HEK293 (cell line): Measurements from ENCODE around the gene IFI30.

Experiments
- CTCF ChIA-PET: fragments of 350-600 bp; formaldehyde crosslinking; extraction: SDS; loops from one replicate; lab custom pipeline; 2021; ENCODE audit warnings: antibody characterized with exemption; lab: Yijun Ruan, JAX
- POLR2A ChIA-PET: fragments of 300-600 bp; formaldehyde crosslinking; extraction: SDS; loops from one replicate; lab custom pipeline; 2020; ENCODE audit warnings: antibody characterized with exemption, inconsistent platforms; lab: Yijun Ruan, JAX
- H3K27ac ChIP-seq: fragments of 200-500 bp; sonication (Bioruptor generic); 2 replicates; pipeline ENCODE4 v1.5.1; 2014; ENCODE audit warnings: low read depth, low read length, control low read depth, inconsistent platforms; ENCODE audit errors: extremely low read depth
- H3K36me3 ChIP-seq, 2 experiments: fragments of 200-500 bp in 1 of 2; sonication (Bioruptor generic) in 1 of 2; 1 replicate in 1 of 2; 2 replicates in 1 of 2; pipeline ENCODE4 v1.5.1; 2014 to 2017; ENCODE audit warnings: inconsistent platforms in 2 of 2, low read length in 2 of 2; ENCODE audit not compliant: control insufficient read depth in 2 of 2, insufficient read depth in 1 of 2
- H3K4me1 ChIP-seq: fragments of 200-500 bp; sonication (Bioruptor generic); 2 replicates; pipeline ENCODE4 v1.5.1; 2014; ENCODE audit warnings: mild to moderate bottlenecking, low read length, inconsistent platforms; ENCODE audit not compliant: control insufficient read depth, insufficient read depth
- H3K4me3 ChIP-seq: 2 replicates; pipeline ENCODE4 v1.5.1; 2011; ENCODE audit warnings: low read depth, mild to moderate bottlenecking, control low read depth, low read length, moderate library complexity
- H3K9me3 ChIP-seq: fragments of 200-500 bp; sonication (Bioruptor generic); 2 replicates; pipeline ENCODE4 v1.5.1; 2014; ENCODE audit warnings: low read depth, low read length, inconsistent platforms; ENCODE audit not compliant: control insufficient read depth, insufficient read depth
- FEZF1 ChIP-seq: fragments of 450-650 bp; formaldehyde crosslinking; IDR thresholded peaks from 2 replicates; pipeline ENCODE4 v1.5.1; 2016; ENCODE audit warnings: missing biosample characterization, missing genetic modification characterization
- GFI1B ChIP-seq: fragments of 450-650 bp; formaldehyde crosslinking; IDR thresholded peaks from 2 replicates; pipeline ENCODE4 v1.5.1; 2016; ENCODE audit warnings: missing biosample characterization, missing genetic modification characterization
- ZNF132 ChIP-seq: fragments of 450-650 bp; formaldehyde crosslinking; IDR thresholded peaks from 2 replicates; pipeline ENCODE4 v1.5.1; 2017; ENCODE audit warnings: missing biosample characterization, missing genetic modification characterization, borderline replicate concordance
- ZNF155 ChIP-seq: fragments of 450-650 bp; formaldehyde crosslinking; IDR thresholded peaks from 2 replicates; pipeline ENCODE4 v1.5.1; 2016; ENCODE audit warnings: missing biosample characterization, missing genetic modification characterization
- ZNF169 ChIP-seq: fragments of 450-650 bp; formaldehyde crosslinking; IDR thresholded peaks from 2 replicates; pipeline ENCODE4 v1.5.1; 2016; ENCODE audit warnings: missing biosample characterization, missing genetic modification characterization
- ZNF19 ChIP-seq: fragments of 450-650 bp; formaldehyde crosslinking; IDR thresholded peaks from 2 replicates; pipeline ENCODE4; 2016; ENCODE audit warnings: missing biosample characterization, missing genetic modification characterization, low read depth
- ZNF302 ChIP-seq: fragments of 450-650 bp; formaldehyde crosslinking; IDR thresholded peaks from 2 replicates; pipeline ENCODE4 v1.5.1; 2016; ENCODE audit warnings: missing biosample characterization, missing genetic modification characterization, low read depth
- ZNF394 ChIP-seq: fragments of 450-650 bp; formaldehyde crosslinking; IDR thresholded peaks from 2 replicates; pipeline ENCODE4 v1.5.1; 2016; ENCODE audit warnings: missing biosample characterization, missing genetic modification characterization, mild to moderate bottlenecking, moderate library complexity, borderline replicate concordance
- ZNF426 ChIP-seq: fragments of 450-650 bp; formaldehyde crosslinking; IDR thresholded peaks from 2 replicates; pipeline ENCODE4 v1.5.1; 2017; ENCODE audit warnings: missing biosample characterization, missing genetic modification characterization, mild to moderate bottlenecking, inconsistent platforms, moderate library complexity
- ZNF433 ChIP-seq: fragments of 450-650 bp; formaldehyde crosslinking; IDR thresholded peaks from 2 replicates; pipeline ENCODE4 v1.5.1; 2016; ENCODE audit warnings: missing biosample characterization, missing genetic modification characterization, low read depth
- ZNF555 ChIP-seq: fragments of 450-650 bp; formaldehyde crosslinking; conservative IDR thresholded peaks from 2 replicates; pipeline ENCODE4 v1.5.1; 2017; ENCODE audit warnings: missing biosample characterization, mild to moderate bottlenecking, missing genetic modification characterization, inconsistent platforms
- ZNF600 ChIP-seq: fragments of 450-650 bp; formaldehyde crosslinking; IDR thresholded peaks from 2 replicates; pipeline ENCODE4 v1.5.1; 2016; ENCODE audit warnings: missing biosample characterization, missing genetic modification characterization
- ZNF664 ChIP-seq: fragments of 450-650 bp; formaldehyde crosslinking; IDR thresholded peaks from 2 replicates; pipeline ENCODE4 v1.5.1; 2016; ENCODE audit warnings: missing biosample characterization, missing genetic modification characterization
- TF ChIP-seq, protein P1 (sequence below): fragments of 450-650 bp; formaldehyde crosslinking; IDR thresholded peaks from 2 replicates; pipeline ENCODE4 v1.5.1; 2017; ENCODE audit warnings: missing biosample characterization, missing genetic modification characterization
- TF ChIP-seq, protein P2 (sequence below): fragments of 450-650 bp; formaldehyde crosslinking; IDR thresholded peaks from 2 replicates; pipeline ENCODE4 v1.5.1; 2016; ENCODE audit warnings: missing biosample characterization, missing genetic modification characterization
- TF ChIP-seq, protein P3 (sequence below): fragments of 450-650 bp; formaldehyde crosslinking; IDR thresholded peaks from 2 replicates; pipeline ENCODE4; 2016; ENCODE audit warnings: missing biosample characterization, missing genetic modification characterization
- TF ChIP-seq, protein P4 (sequence below): fragments of 450-650 bp; formaldehyde crosslinking; conservative IDR thresholded peaks from 2 replicates; pipeline ENCODE4 v1.5.1; 2016; ENCODE audit warnings: low read depth, missing biosample characterization, missing genetic modification characterization

Gene IFI30

DNA sequence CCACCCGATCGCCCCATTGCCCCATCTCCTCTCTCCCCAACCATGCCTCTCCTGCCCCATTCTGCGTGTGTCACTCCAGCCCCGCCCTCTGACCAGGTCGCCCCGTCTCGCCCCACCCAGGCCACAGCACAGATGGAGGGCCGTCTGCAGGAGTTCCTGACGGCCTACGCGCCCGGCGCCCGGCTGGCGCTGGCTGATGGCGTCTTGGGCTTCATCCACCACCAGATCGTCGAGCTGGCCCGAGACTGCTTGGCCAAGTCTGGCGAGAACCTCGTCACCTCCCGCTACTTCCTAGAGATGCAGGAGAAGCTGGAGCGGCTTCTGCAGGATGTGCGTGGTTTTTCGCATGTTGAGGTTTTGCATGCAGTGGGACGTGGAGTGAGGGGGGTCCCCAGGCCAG is 49.8 kb upstream of the IFI30 start:
- Histone ChIP-seq H3K36me3 (peaks cover 0 to 28% of the 10 kb centered on the region in 2 experiments; a peak in 1 of 3 replicates), H3K4me3 (no peak overlapping the region)
- ChIA-PET POLR2A (no interaction called here), CTCF (interaction anchor here (0.6 kb wide), 1 partner anchor 14 kb away, joined by 4 read pairs; no protein-coding TSS in a partner anchor)
- TF ChIP-seq ZNF394 (tag by site-specific recombination) (peak; percentile 35; the same call in 1 of the 2 replicates), ZNF302 (no peak)
- TF ChIP-seq, all 188 proteins: peak for 1
- no peak overlapping the region for H3K27ac ChIP-seq
- no peaks in the 10 kb centered on the region for H3K9me3 ChIP-seq
- no peaks in the 10 kb centered on the region for H3K4me1 ChIP-seq

DNA sequence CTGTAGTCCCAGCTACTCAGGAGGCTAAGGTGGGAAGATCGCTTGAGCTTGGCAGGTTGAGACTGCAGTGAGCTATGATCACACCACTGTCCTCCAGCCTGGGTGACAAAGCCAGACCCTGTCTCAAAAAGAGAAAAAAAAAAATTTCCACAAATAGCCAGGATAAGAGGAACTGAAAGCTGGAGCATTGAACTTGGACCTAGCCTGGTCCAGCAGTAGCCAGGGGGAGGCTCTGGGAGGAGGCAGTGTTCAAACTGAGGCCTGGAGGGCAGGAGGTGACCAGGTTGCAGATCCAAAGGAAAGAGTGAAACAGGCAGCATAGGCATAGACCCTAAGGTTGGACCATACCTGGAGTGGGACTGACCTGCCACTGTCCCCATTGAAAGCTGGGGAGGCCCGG is 47.5 kb upstream of the IFI30 start:
- POLR2A ChIA-PET: interaction anchor here (0.6 kb wide), 1 partner anchor 144 kb away, joined by 6 read pairs; no protein-coding TSS in a partner anchor
- Histone ChIP-seq H3K4me1 (no peaks in the 10 kb centered on the region), H3K27ac (no peak overlapping the region), H3K36me3 (peaks cover 0 to 40% of the 10 kb centered on the region in 2 experiments; a peak in 2 of 3 replicates), H3K9me3 (no peaks in the 10 kb centered on the region), H3K4me3 (no peak overlapping the region)
- CTCF ChIA-PET: interaction anchor here (0.6 kb wide), 2 partner anchors 31 to 34 kb away, joined by 3 read pairs; no protein-coding TSS in a partner anchor
- TF ChIP-seq, protein P1, sequence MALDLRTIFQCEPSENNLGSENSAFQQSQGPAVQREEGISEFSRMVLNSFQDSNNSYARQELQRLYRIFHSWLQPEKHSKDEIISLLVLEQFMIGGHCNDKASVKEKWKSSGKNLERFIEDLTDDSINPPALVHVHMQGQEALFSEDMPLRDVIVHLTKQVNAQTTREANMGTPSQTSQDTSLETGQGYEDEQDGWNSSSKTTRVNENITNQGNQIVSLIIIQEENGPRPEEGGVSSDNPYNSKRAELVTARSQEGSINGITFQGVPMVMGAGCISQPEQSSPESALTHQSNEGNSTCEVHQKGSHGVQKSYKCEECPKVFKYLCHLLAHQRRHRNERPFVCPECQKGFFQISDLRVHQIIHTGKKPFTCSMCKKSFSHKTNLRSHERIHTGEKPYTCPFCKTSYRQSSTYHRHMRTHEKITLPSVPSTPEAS (tag by site-specific recombination): no peak
- TF ChIP-seq FEZF1 (tag by site-specific recombination): no peak
- TF ChIP-seq GFI1B (tag by site-specific recombination): no peak
- no peak for TF ChIP-seq ZNF426 (tag by site-specific recombination)
- TF ChIP-seq ZNF302: no peak
- TF ChIP-seq ZNF664 (tag by site-specific recombination): no peak
- TF ChIP-seq ZNF132 (tag by site-specific recombination): no peak
- TF ChIP-seq ZNF600 (tag by site-specific recombination): no peak
- TF ChIP-seq ZNF169 (tag by site-specific recombination): no peak
- TF ChIP-seq, protein P2, sequence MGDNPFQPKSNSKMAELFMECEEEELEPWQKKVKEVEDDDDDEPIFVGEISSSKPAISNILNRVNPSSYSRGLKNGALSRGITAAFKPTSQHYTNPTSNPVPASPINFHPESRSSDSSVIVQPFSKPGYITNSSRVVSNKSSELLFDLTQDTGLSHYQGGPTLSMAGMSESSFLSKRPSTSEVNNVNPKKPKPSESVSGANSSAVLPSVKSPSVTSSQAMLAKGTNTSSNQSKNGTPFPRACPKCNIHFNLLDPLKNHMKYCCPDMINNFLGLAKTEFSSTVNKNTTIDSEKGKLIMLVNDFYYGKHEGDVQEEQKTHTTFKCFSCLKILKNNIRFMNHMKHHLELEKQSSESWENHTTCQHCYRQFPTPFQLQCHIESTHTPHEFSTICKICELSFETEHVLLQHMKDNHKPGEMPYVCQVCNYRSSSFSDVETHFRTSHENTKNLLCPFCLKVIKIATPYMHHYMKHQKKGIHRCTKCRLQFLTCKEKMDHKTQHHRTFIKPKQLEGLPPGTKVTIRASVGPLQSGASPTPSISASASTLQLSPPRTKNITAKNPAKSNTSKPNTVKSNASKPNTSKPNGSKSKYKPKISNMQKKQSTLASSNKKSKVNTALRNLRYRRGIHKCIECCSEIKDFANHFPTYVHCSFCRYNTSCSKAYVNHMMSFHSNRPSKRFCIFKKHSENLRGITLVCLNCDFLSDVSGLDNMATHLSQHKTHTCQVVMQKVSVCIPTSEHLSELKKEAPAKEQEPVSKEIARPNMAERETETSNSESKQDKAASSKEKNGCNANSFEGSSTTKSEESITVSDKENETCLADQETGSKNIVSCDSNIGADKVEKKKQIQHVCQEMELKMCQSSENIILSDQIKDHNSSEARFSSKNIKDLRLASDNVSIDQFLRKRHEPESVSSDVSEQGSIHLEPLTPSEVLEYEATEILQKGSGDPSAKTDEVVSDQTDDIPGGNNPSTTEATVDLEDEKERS (tag by site-specific recombination): no peak

DNA sequence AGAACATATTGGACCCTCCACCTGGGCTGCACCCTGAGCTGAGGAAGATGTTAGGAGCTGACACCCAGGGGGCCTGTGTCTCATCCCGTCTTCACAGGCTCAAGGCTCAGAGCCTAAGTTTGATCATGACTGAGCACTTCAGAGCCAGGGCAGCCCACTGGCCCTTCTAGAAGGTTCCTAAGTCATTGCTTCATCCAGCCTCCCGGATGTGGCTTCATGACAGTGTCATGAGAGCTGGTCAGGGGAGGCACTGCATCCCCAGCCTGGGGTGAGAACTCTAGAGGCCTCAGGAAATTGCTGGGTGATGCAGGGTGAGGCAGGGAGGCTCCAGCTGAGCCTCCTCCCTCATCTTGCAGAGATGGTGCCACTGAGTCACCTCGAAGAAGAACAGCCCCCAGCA is 45.6 kb upstream of the IFI30 start:
- H3K36me3 ChIP-seq: peaks cover 0 to 40% of the 10 kb centered on the region in 2 experiments; a peak in 2 of 3 replicates
- POLR2A ChIA-PET: no interaction called here
- CTCF ChIA-PET: interaction anchor here (1.1 to 1.9 kb wide), 3 partner anchors 10 to 17 kb away, joined by 3 to 8 read pairs (median 4); no protein-coding TSS in a partner anchor

More for the DNA sequence above, 45.6 kb upstream of the IFI30 start:
- Histone ChIP-seq H3K4me3 (no peak overlapping the region), H3K9me3 (no peaks in the 10 kb centered on the region), H3K4me1 (no peaks in the 10 kb centered on the region), H3K27ac (no peak overlapping the region)
- TF ChIP-seq, protein P3, sequence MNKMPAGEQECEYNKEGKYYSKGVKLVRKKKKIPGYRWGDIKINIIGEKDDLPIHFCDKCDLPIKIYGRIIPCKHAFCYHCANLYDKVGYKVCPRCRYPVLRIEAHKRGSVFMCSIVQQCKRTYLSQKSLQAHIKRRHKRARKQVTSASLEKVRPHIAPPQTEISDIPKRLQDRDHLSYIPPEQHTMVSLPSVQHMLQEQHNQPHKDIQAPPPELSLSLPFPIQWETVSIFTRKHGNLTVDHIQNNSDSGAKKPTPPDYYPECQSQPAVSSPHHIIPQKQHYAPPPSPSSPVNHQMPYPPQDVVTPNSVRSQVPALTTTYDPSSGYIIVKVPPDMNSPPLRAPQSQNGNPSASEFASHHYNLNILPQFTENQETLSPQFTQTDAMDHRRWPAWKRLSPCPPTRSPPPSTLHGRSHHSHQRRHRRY: no peak
- TF ChIP-seq, protein P4, sequence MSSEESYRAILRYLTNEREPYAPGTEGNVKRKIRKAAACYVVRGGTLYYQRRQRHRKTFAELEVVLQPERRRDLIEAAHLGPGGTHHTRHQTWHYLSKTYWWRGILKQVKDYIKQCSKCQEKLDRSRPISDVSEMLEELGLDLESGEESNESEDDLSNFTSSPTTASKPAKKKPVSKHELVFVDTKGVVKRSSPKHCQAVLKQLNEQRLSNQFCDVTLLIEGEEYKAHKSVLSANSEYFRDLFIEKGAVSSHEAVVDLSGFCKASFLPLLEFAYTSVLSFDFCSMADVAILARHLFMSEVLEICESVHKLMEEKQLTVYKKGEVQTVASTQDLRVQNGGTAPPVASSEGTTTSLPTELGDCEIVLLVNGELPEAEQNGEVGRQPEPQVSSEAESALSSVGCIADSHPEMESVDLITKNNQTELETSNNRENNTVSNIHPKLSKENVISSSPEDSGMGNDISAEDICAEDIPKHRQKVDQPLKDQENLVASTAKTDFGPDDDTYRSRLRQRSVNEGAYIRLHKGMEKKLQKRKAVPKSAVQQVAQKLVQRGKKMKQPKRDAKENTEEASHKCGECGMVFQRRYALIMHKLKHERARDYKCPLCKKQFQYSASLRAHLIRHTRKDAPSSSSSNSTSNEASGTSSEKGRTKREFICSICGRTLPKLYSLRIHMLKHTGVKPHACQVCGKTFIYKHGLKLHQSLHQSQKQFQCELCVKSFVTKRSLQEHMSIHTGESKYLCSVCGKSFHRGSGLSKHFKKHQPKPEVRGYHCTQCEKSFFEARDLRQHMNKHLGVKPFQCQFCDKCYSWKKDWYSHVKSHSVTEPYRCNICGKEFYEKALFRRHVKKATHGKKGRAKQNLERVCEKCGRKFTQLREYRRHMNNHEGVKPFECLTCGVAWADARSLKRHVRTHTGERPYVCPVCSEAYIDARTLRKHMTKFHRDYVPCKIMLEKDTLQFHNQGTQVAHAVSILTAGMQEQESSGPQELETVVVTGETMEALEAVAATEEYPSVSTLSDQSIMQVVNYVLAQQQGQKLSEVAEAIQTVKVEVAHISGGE (tag by site-specific recombination): no peak
- TF ChIP-seq ZNF155 (tag by site-specific recombination) (no peak), ZNF433 (tag by site-specific recombination) (no peak), ZNF555 (tag by site-specific recombination) (no peak), ZNF19 (tag by site-specific recombination) (no peak)
